ENCODE results near the gene SLC4A1. TPM values are rescaled to one million over a fixed set of nuclear protein-coding genes. Genes with fewer than 3 reads are reported as not detected.

The SLC4A1 gene
- total and polyA plus RNA-seq, 2 experiments from 2014 or later, result not detected

GRCh38 chr17:44236444-44236991 is 31.4 kb downstream of the SLC4A1 start:
- Histone ChIP-seq H4K20me1 (ENCODE audit: insufficient read depth, poor library complexity, severe bottlenecking) (no peaks in the 10 kb centered on the region), H3K36me3 (replicated peaks; ENCODE audit: insufficient read depth, low read depth) (no peaks in the 10 kb centered on the region), H3K4me1 (ENCODE audit: insufficient read depth) (no peaks in the 10 kb centered on the region), H2AFZ (no peak overlapping the region), H3K9me2 (replicated peaks; ENCODE audit: insufficient read depth) (no peaks in the 10 kb centered on the region), H3K27me3 (no peaks in the 10 kb centered on the region), H3K4me3 (no peak overlapping the region), H3K79me2 (no peaks in the 10 kb centered on the region), H3K4me2 (no peak overlapping the region), H3K9me3 (ENCODE audit: low read depth) (no peaks in the 10 kb centered on the region), H3K27ac (no peak overlapping the region)
- DNase-seq (ENCODE audit: low spot score), result no peak
- WGBS (ENCODE audit: low lambda C conversion rate, missing lambda C conversion rate), result 54% methylated on average over 5 of the region's 5 CpGs
- TF ChIP-seq EZH2 (IDR thresholded peaks at IDR 0.05; ENCODE audit: borderline replicate concordance) (no peak), EZH2phosphoT487 (IDR thresholded peaks at IDR 0.05; ENCODE audit: low read depth, severe bottlenecking, unreplicated experiment) (no peak), CTCF (IDR thresholded peaks at IDR 0.05; ENCODE audit: poor library complexity) (no peak)

- no peaks in the 10 kb centered on the region for H3K9me3 ChIP-seq (ENCODE audit: low read depth)
- H3K27ac ChIP-seq, result no peak overlapping the region
- no peaks in the 10 kb centered on the region for H3K27me3 ChIP-seq
- no peak for TF ChIP-seq EZH2 (IDR thresholded peaks at IDR 0.05; ENCODE audit: borderline replicate concordance)
- TF ChIP-seq CTCF (IDR thresholded peaks at IDR 0.05; ENCODE audit: poor library complexity), result no peak
- TF ChIP-seq EZH2phosphoT487 (IDR thresholded peaks at IDR 0.05; ENCODE audit: low read depth, severe bottlenecking, unreplicated experiment), result no peak
- no peaks in the 10 kb centered on the region for H3K79me2 ChIP-seq
- no peak overlapping the region for H2AFZ ChIP-seq
- H3K9me2 ChIP-seq (replicated peaks; ENCODE audit: insufficient read depth), result no peaks in the 10 kb centered on the region
- no peaks in the 10 kb centered on the region for H3K4me1 ChIP-seq (ENCODE audit: insufficient read depth)
- no peak overlapping the region for H3K4me3 ChIP-seq
- no peaks in the 10 kb centered on the region for H3K36me3 ChIP-seq (replicated peaks; ENCODE audit: insufficient read depth, low read depth)
- no peaks in the 10 kb centered on the region for H4K20me1 ChIP-seq (ENCODE audit: insufficient read depth, poor library complexity, severe bottlenecking)
- DNase-seq (ENCODE audit: low spot score), result no peak
- H3K4me2 ChIP-seq, result no peak overlapping the region
- 62% methylated on average over 5 of the region's 5 CpGs for WGBS (ENCODE audit: low lambda C conversion rate, missing lambda C conversion rate)
These were observed 32.4 kb downstream of the SLC4A1 start for GRCh38 chr17:44235583-44235936.

- Histone ChIP-seq H2AFZ (no peak overlapping the region), H3K36me3 (replicated peaks; ENCODE audit: insufficient read depth, low read depth) (no peaks in the 10 kb centered on the region), H3K27ac (no peak overlapping the region), H3K79me2 (no peaks in the 10 kb centered on the region), H3K4me1 (ENCODE audit: insufficient read depth) (no peaks in the 10 kb centered on the region), H3K4me2 (no peak overlapping the region), H4K20me1 (ENCODE audit: insufficient read depth, poor library complexity, severe bottlenecking) (no peaks in the 10 kb centered on the region), H3K27me3 (no peaks in the 10 kb centered on the region), H3K4me3 (no peak overlapping the region), H3K9me2 (replicated peaks; ENCODE audit: insufficient read depth) (no peaks in the 10 kb centered on the region), H3K9me3 (ENCODE audit: low read depth) (no peaks in the 10 kb centered on the region)
- 84% methylated on average over 5 of the region's 5 CpGs for WGBS (ENCODE audit: low lambda C conversion rate, missing lambda C conversion rate)
- TF ChIP-seq EZH2phosphoT487 (IDR thresholded peaks at IDR 0.05; ENCODE audit: low read depth, severe bottlenecking, unreplicated experiment) (no peak), EZH2 (IDR thresholded peaks at IDR 0.05; ENCODE audit: borderline replicate concordance) (no peak), CTCF (IDR thresholded peaks at IDR 0.05; ENCODE audit: poor library complexity) (no peak)
- no peak for DNase-seq (ENCODE audit: low spot score)
These were observed 34.4 kb downstream of the SLC4A1 start for GRCh38 chr17:44233582-44233981.

- no peak overlapping the region for H3K4me3 ChIP-seq
- H3K27me3 ChIP-seq, result no peaks in the 10 kb centered on the region
- no peak overlapping the region for H3K4me2 ChIP-seq
- H3K27ac ChIP-seq, result no peak overlapping the region
- H3K4me1 ChIP-seq (ENCODE audit: insufficient read depth), result no peaks in the 10 kb centered on the region
- H3K36me3 ChIP-seq (replicated peaks; ENCODE audit: insufficient read depth, low read depth), result no peaks in the 10 kb centered on the region
- no peak overlapping the region for H2AFZ ChIP-seq
- no peak for TF ChIP-seq EZH2phosphoT487 (IDR thresholded peaks at IDR 0.05; ENCODE audit: low read depth, severe bottlenecking, unreplicated experiment)
- no peak for TF ChIP-seq EZH2 (IDR thresholded peaks at IDR 0.05; ENCODE audit: borderline replicate concordance)
- TF ChIP-seq CTCF (IDR thresholded peaks at IDR 0.05; ENCODE audit: poor library complexity), result no peak
- WGBS (ENCODE audit: low lambda C conversion rate, missing lambda C conversion rate), result 89% methylated on average over 7 of the region's 7 CpGs
- no peaks in the 10 kb centered on the region for H3K9me3 ChIP-seq (ENCODE audit: low read depth)
- H3K9me2 ChIP-seq (replicated peaks; ENCODE audit: insufficient read depth), result no peaks in the 10 kb centered on the region
- H4K20me1 ChIP-seq (ENCODE audit: insufficient read depth, poor library complexity, severe bottlenecking), result no peaks in the 10 kb centered on the region
- DNase-seq (ENCODE audit: low spot score), result no peak
- H3K79me2 ChIP-seq, result no peaks in the 10 kb centered on the region
These were observed 35.9 kb downstream of the SLC4A1 start for GRCh38 chr17:44232061-44232460.
